ENCODE results near the gene NDUFAF8.

The NDUFAF8 gene

DNA sequence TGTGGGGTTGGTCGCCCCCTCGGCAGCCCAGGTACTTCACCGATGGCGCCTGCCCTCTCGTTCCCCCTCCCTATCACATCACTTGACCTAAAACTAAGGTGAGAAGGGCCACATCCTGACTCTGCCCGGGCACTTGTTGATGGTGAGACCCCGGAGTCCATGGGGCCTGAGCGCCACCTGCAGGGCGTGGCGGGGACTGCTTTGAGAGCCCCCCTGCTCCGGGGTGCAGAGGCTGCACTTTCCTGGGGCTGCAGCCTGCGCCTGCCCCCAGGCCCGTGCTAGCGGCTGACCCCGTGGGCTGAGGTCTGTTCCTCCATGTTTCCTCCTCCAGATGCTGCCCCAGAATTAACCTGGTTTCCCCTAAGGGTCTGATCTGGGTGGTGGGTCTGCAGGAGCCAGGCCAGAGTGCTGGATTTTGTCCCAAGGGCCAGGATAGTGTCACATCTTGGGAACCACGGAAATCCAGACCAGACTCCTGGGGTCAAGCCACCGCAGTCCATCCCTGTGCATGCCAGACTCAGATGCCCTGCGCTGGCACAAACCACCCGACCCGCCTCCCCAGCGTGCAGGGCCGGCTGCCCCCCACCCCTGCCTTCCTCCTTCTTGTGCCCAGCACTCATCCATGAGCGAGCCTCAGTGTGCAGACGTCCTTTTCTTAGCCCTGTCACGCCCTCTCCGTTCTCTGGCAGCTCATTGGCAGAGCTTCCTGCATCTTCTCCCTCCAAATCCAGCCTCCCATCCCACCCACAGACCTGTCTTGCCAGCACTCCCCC lies 2.7 kb downstream of the NDUFAF8 start (continued):
- TF ChIP-seq, protein P1, sequence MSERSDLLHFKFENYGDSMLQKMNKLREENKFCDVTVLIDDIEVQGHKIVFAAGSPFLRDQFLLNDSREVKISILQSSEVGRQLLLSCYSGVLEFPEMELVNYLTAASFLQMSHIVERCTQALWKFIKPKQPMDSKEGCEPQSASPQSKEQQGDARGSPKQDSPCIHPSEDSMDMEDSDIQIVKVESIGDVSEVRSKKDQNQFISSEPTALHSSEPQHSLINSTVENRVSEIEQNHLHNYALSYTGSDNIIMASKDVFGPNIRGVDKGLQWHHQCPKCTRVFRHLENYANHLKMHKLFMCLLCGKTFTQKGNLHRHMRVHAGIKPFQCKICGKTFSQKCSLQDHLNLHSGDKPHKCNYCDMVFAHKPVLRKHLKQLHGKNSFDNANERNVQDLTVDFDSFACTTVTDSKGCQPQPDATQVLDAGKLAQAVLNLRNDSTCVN (tag by site-specific recombination; optimal IDR thresholded peaks at IDR 0.05): no peak
- TF ChIP-seq ZNF701 (tag by site-specific recombination; IDR thresholded peaks at IDR 0.05) (no peak), ZNF223 (tag by site-specific recombination; IDR thresholded peaks at IDR 0.05) (no peak), ZFP3 (tag by site-specific recombination; IDR thresholded peaks at IDR 0.05; ENCODE audit: low read depth) (no peak), ZNF23 (tag by site-specific recombination; IDR thresholded peaks at IDR 0.05; ENCODE audit: borderline replicate concordance) (no peak), ZSCAN30 (tag by site-specific recombination; IDR thresholded peaks at IDR 0.05) (0 out of 2 replicates have a peak, but pooled peaks have one; percentile 44), ZNF529 (tag by site-specific recombination; IDR thresholded peaks at IDR 0.05; ENCODE audit: insufficient replicate concordance) (no peak), AEBP2 (tag by site-specific recombination; IDR thresholded peaks at IDR 0.05; ENCODE audit: borderline replicate concordance) (no peak), ZNF785 (tag by site-specific recombination; IDR thresholded peaks at IDR 0.05) (no peak), ZNF146 (tag by site-specific recombination; IDR thresholded peaks at IDR 0.05) (no peak), ZBTB7A (tag by site-specific recombination; IDR thresholded peaks at IDR 0.05; ENCODE audit: low read depth) (0 out of 2 replicates have a peak, but pooled peaks have one; percentile 35), TSHZ1 (tag by site-specific recombination; IDR thresholded peaks at IDR 0.05; ENCODE audit: borderline replicate concordance) (no peak), ZXDB (tag by site-specific recombination; IDR thresholded peaks at IDR 0.05) (no peak), ZNF239 (tag by site-specific recombination; IDR thresholded peaks at IDR 0.05) (no peak), PRDM6 (tag by site-specific recombination; IDR thresholded peaks at IDR 0.05) (no peak), SCRT1 (tag by site-specific recombination; IDR thresholded peaks at IDR 0.05; ENCODE audit: borderline replicate concordance) (peak; percentile 99), HOXC10 (CRISPR knock-in tag; IDR thresholded peaks at IDR 0.05) (no peak), ZNF596 (tag by site-specific recombination; IDR thresholded peaks at IDR 0.05) (no peak), ZNF423 (tag by site-specific recombination; IDR thresholded peaks at IDR 0.05) (no peak), ZBTB20 (tag by site-specific recombination; IDR thresholded peaks at IDR 0.05) (no peak), ZNF660 (tag by site-specific recombination; IDR thresholded peaks at IDR 0.05) (no peak)
- TF ChIP-seq, protein P2, sequence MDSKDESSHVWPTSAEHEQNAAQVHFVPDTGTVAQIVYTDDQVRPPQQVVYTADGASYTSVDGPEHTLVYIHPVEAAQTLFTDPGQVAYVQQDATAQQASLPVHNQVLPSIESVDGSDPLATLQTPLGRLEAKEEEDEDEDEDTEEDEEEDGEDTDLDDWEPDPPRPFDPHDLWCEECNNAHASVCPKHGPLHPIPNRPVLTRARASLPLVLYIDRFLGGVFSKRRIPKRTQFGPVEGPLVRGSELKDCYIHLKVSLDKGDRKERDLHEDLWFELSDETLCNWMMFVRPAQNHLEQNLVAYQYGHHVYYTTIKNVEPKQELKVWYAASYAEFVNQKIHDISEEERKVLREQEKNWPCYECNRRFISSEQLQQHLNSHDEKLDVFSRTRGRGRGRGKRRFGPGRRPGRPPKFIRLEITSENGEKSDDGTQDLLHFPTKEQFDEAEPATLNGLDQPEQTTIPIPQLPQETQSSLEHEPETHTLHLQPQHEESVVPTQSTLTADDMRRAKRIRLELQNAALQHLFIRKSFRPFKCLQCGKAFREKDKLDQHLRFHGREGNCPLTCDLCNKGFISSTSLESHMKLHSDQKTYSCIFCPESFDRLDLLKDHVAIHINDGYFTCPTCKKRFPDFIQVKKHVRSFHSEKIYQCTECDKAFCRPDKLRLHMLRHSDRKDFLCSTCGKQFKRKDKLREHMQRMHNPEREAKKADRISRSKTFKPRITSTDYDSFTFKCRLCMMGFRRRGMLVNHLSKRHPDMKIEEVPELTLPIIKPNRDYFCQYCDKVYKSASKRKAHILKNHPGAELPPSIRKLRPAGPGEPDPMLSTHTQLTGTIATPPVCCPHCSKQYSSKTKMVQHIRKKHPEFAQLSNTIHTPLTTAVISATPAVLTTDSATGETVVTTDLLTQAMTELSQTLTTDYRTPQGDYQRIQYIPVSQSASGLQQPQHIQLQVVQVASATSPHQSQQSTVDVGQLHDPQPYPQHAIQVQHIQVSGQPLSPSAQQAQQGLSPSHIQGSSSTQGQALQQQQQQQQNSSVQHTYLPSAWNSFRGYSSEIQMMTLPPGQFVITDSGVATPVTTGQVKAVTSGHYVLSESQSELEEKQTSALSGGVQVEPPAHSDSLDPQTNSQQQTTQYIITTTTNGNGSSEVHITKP (tag by site-specific recombination; IDR thresholded peaks at IDR 0.05): no peak
- TF ChIP-seq, protein P3, sequence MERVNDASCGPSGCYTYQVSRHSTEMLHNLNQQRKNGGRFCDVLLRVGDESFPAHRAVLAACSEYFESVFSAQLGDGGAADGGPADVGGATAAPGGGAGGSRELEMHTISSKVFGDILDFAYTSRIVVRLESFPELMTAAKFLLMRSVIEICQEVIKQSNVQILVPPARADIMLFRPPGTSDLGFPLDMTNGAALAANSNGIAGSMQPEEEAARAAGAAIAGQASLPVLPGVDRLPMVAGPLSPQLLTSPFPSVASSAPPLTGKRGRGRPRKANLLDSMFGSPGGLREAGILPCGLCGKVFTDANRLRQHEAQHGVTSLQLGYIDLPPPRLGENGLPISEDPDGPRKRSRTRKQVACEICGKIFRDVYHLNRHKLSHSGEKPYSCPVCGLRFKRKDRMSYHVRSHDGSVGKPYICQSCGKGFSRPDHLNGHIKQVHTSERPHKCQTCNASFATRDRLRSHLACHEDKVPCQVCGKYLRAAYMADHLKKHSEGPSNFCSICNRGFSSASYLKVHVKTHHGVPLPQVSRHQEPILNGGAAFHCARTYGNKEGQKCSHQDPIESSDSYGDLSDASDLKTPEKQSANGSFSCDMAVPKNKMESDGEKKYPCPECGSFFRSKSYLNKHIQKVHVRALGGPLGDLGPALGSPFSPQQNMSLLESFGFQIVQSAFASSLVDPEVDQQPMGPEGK (tag by site-specific recombination; IDR thresholded peaks at IDR 0.05): peak; percentile 44; the same call in 1 of the 2 replicates

Data from HEK293 (cell line).